Inflammatory macrophage treated with lipopolysaccharide for 4 hours (primary cell): ENCODE data around the gene TANGO2.

ENCODE experiments used
- DNase-seq: peaks from one replicate; pipeline ENCODE4 v3.0.0-alpha.2; 2020

Gene TANGO2

DNA sequence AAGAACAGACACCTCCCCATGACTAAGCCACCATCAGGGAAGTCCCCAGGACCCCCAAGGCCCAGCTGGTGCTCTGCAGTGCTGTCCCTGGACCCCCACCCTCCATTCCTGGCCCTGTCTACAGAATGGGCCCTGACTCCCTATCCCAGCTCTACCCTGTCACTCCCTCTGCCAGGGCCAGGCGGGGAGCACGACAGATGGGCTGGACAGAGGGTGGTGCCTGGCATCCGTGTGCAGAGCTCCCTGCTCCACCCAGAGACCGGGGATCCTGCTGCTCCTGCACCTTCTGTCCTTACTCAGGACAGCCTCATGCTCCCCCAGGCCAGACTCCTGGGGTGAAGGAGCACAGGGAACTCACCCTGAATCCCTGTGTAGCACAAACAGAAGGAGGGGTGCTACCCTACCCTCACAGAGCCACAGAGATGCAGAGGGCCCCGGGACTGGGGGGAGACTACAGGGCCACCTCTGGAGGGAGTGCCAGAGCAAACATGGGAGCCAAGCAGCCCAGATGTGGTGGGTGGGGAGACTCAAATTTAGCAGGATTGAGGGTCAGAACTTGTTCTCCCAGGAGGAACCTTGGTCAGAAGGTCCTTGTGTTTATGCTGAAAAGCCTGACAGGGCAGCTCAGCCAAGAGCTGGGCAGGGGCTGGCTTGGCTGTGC is 6.3 kb upstream of the TANGO2 start:
- no peak for DNase-seq

DNA sequence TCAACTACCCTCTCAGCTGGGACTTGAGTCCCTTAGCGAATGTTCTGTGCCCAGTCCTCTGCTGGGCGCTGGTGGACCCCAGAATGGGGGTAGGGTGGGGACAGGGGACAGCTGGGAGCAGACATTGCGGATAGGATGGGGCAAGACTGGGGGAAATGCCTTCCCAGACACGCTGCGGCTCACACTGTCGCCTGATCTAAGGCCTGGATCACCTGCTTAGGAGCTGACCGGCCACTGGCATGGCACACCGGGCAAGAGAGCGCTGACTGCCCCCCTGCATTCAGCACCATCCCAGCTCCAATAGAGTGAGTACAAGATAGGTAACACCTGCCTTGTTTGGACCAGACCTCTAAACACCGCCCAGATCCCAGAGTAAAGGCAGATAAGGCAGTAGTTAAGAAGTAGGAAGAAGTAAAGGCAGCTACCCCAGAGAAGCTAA is 5.7 kb upstream of the TANGO2 start:
- DNase-seq, result no peak

DNA sequence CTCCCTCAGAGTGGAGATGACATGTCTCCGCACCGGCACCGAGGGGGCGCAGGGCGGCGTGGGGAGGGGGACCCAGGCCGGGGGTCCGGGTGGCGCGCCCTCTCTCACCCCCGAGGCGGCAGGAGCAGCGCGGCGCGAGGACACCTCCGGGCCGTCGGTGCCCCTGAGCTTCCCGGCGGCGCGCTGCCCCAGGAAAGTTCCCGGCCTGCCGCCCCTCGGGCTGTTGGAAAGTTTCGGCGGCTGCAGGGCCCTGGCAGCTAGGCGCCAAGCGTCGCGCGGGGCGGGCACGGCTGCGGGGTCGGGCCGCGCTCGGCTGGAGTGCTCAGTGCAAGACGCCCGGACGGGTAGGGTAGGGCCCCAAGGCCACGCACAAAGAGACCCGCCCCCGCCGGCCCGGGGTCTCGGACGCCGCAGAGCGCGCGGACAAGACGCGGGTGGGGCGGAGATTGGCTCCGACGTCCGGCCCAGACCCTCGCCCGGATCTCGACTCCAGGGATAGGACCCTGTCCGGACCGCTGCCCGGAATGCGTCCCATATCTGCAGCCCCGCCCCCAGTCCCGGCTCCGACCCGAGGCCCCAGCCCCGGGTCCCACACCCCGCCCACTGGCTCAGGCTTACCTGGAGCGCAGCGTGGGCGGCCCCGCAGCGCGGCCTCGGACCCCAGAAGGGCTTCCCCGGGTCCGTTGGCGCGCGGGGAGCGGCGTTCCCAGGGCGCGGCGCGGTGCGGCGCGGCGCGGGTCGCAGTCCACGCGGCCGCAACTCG is 4.8 kb upstream of the TANGO2 start:
- DNase-seq, result peak; percentile 7

DNA sequence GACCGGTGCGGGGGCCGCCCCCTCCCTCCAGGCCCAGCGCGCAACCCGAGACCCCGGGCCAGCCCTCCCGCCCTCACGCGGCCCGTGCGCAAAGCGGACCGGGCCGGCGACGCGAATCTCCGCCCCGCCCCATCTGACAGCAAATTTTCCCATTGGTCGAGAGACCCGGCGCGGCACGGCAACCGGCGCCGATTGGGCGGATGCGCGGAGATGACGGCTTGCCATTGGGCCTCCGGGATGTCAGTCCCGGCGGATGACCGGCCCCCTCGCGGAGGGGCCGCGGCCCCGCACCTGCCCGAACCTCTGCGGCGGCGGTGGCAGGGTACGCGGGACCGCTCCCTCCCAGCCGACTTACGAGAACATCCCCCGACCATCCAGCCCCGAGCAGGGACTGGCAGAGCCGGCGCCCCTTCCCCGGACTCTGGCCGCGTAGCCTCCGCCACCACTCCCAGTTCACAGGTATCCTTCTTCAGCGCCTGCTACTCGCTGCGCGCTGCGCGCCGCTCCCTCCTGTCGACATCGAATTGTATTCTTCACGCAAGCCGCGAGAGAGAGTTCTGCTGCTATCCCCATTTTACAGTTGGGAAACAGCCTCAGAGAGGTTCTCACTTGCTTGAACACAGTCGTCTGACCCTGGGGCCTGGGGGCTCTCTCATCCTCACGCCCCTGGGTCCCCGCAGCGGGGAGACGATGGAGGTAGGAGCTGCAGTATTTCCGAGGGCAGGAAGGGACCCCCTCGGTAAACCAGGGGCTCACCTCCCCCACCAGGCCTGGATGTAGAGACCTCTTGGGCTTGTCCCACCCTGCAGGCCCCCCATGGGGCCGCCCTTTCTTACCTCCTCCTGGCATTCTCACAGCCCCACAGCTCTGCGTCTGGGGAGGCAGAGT is 3.9 kb upstream of the TANGO2 start, which contains the start of gene ARVCF:
Gene ARVCF, minus strand, starts transcription at position 90 of the 888 bp plus-strand sequence. CDS start 26,029 bp downstream, outside the sequence.
- peak; percentile 88 for DNase-seq

DNA sequence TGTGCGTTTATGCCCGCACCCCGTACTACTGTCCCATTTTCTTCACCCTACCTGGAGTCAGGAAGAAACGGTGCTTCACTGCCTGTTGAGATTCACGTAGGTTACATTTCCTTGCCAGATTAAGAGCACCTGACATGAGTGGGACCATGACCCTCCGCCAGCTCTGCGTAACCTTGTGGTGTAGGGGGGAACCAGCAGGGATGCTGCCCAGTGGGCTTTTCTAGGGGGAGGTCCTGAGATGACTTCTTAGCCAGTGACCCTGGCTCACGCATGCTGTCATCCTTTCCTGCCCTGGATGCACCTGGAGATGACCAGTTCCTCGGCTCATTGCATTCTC is 3.3 kb upstream of the TANGO2 start:
- DNase-seq, result no peak

DNA sequence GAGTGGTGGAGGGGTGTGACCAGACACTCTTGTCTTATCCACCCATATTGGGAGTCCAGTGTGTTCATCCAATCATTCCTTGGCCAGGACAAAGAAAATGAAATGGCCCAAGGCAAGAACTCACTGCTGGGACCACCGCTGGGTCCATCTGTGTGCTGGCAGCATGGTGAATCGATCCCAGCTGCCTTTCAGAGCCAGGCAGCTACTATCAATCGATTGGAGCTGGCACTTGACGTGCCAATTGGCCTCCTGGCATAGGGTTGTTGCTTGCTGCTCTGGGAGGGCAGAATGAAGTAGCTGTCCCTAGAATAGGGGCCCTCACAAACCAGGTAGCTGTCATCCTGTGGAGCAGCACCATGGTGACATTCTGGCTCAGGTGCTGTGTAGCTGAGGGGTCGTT is 2.9 kb upstream of the TANGO2 start:
- no peak for DNase-seq

DNA sequence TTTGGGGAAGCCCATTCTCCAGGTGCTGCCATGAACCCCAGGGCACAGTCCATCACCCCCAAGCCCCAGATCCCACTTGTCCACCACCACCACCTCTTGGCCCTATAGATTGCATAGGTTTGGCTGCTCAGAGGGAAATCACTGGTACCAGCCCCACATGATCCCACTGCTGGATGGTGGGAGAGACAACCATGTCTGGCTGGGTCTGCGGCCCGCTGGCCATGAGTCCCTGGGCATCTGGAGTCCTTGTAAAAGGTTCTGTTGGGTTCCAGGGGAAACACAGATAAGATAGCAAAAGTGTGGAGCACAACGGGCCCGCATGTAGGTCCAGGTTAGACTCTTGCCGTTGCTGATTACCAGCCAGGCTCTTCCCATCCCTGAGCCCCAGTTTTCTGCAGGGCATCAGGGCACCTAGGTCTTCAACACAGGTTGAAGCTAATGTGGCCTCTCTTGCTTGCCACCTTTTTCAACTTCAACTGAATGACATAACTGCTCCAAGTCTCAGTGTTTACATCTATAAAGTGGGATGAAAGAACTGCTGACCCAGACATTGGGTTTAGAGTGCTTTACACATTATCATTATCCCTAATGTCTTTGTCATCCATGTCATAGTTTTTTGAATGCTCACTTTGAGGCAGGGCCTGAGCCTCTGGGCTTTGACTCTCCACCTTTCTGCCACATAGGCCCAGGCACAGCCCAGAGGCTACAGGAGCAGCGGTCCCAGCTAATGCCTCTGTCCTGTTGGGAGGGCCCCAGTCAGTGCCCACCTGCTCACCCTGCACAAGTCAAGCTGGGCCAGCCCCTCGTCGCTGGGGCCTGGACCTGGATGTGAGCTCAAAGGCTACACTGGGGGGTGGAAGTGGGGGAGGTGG is 1.0 kb upstream of the TANGO2 start:
- DNase-seq, result no peak

DNA sequence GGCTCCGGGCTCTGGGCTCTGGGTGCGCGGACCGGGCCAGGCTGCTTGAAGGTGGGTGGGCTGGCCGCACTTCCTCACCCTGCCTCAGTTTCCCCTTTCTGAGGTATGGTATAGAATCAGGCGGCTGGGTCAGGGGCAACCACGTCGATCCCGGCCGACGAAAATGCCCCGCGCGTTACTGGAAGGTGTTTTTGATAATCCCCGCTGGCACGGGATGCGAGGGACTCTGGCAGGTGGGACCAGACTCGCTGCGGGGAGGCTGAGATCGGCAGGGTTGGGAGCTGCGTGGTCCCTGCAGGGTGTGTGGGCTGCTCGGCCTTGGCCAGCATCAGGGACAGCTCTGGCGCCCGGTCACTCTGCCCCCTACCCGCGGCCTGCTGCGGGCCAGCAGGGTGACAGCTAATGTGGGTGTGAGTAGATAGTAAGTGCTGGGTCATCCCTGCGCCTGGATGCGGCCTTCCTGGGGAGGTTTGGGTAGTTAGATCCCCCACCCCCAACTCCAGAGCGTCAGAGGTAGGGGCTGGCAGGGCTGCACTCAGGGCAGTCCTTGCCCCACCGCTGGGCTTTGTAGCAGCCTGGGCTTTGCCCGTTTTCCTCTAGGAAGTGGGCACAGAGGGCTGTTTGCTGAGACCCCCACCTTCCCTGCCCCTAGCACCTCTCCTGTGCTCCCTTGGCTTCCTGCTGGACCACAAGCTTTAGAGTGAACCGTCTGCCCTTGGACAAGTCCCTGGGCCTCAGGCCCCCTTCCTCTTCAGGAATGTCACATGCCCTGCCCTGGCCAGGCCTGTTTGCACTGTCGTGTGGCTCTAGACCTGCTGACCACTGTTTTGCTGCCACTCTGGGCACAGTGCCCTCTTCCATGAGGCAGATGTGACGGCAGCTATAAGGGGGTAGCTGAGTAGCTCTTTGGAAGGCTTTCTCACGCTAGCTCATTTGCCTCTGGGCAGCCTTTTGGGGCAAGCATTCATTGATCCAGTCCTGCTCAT is 579 bp downstream of the TANGO2 start:
- peak; percentile 41 for DNase-seq

DNA sequence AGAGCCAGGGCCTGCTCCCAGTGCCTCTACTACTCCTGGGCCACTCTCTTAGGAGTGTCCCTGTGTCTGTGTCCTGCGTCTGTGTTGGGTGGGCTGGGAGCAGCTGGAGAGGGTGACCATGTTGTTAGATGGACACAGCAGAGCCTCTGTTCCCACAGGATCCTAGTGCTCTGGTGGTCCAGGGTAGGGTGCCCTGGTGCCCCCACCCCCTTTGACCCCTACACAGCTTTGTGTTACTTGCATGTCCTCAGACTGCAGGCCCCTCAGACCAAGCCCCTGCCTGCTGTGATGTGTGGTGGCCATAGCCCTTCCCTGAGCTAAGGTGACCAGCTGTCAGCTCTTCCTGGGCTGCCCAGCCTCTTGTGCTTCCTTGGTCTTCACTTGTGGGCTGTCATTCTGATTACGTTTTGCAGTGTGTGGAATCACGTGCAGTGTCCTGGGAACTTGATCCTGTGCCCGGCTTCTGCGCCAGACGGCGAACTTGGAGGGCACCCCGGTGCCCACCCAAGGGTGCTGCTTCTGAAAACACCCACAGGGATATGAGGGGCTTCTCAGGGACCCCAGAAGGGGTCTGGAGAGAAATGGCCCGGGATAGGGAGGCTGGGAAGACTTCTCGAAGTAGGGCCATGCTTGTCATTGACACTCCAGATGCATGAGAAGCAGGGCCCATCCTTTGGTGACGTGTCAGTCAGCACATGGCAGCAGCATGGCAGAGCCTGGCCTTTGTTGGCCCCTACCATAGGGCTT is 1.5 kb downstream of the TANGO2 start:
- DNase-seq, result no peak

DNA sequence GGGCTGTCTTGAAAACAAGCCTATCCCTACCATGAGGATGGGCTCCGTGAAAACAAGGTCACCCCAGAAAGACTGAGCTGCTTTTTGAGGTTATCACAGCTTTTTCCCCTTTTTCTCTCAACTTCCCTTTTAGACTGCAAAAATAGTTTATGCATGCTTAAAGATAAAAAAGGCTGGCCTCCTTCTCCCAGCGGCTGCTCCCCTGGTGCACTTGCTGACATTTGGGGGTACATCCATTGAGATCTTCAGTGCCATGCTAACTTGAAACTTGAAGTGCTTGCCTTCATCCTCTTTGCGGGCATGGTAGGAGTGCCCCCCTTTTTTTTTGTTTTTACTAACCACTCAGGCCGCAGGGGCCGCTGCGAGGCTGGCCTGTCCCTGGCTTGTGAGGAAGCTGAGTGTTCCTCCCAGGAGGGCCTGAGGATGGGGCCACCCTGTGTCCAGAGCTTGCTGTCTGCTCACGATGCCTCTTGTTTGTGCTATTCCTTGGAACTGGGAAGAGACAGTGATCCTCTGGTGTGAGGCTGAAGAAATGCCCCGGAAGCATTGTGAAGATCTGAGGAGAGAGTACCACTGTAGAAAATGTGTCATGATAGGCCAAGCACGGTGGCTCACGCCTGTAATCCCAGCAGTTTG is 2.2 kb downstream of the TANGO2 start:
- DNase-seq, result peak; percentile 16

DNA sequence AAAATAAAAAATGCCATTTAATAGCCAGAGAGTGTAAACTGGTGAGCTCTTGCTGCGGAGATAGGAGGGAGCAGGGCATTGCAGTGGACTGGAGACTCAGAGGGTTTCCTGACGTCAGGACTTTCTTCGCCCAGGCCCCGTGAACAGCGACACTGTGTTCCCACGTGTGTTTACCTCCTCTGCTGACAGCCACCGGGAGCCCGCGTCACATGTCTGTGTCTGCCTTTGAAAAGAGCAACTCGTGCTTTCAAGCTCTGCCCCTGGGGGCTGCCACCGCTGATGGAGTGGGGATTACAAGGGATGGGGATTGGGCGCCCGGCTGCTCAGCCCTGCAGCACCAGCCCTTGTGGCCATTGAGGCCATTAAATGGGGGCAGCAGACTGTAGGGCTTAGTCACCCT is 3.3 kb downstream of the TANGO2 start:
- DNase-seq, result no peak

DNA sequence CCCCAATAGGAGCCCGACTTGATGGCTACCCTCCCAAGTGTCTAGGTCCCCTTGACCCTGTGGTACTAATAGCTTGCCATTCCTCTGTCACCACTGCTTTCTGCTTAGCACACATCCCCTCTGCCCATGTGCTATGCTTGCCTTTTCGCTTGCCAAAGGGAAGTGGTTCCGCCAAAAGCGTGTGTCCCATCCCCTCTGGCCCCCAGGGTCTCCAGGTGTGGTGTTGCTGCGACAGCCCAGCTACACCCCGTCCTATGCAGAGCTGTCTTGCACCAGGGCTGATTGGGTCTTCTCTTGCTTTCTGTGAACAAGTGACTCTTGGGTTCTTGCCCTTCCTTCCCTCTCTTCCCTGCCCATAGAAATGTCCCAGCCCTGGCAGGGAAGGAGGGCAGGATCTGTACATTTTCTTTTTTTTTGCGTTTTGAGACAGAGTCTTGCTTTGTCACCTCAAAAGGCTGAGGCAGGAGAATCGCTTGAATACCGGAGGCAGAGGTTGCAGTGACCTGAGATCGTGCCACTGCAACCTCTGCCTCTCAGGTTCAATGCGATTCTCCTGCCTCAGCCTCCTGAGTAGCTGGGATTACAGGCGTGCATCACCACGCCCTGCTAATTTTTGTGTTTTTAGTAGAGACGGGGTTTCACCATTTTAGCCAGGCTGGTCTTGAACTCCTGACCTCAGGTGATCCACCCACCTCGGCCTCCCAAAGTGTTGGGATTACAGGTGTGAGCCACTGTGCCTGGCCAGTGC is 3.9 kb downstream of the TANGO2 start:
- DNase-seq, result no peak

DNA sequence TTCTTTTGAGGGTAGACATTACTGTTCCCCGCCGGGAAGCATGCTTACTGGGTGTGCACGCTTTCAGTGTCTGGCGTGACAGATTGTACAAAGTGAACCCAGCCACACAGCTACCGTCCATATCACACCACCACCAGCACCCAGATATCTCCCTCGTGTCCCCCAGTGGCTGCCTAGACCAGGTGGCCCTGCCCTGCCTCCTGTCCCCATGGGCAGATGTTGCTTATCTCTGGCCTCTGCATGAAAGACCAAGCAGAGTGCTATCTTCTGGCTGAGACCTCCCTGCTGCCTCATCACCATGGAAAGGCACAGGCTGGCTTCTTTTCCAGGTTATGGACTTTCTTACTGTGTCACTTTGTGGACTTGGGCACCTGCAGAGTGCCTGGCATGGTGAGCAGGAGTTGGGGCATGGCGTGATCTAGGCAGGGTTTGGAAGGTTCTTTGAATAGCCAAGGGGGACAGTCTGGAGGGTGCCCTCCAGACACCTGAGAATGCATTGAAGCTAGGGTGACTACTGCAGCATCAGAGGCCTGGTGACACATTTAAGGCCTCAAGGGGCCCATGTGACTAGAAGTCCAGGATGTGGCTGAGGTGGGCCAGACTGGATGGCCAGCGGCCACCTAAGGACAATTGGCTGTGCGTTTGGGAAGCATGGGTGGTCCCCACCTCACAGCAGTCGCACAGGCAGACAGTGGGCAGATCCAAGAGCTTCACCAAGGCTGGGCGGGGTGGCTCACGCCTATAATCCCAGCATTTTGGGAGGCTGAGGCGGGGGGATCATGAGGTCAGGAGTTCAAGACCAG is 4.7 kb downstream of the TANGO2 start:
- DNase-seq, result no peak

DNA sequence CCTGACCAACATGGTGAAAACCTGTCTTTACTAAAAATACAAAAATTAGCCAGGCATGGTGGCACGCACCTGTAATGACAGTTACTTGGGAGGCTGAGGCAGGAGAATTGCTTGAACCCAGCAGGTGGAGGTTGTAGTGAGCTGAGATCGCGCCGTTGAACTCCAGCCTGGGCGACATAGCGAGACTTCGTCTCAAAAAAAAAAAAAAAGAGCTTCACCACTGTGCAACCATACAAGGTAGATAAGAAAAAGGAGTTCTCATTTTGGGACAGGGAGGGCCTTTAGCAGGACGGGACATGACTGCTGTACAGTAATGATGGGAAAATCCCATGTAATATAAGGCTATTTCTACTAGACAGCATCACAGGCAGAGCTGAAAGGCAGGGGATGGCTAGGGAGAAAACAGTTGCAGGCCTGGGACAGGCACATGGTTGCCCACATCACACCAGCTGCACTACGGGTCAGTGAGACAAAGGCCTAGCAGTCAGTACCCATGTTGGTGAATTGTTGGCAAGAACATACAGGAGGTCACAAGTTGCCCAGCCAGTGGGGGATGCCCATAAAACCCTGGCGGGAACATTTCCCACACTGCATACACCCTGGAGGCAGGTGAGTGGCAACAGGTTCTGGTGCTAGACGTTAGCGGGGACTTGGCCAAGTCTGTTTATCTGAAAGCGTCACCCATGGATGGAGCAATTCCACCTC is 5.4 kb downstream of the TANGO2 start:
- no peak for DNase-seq

DNA sequence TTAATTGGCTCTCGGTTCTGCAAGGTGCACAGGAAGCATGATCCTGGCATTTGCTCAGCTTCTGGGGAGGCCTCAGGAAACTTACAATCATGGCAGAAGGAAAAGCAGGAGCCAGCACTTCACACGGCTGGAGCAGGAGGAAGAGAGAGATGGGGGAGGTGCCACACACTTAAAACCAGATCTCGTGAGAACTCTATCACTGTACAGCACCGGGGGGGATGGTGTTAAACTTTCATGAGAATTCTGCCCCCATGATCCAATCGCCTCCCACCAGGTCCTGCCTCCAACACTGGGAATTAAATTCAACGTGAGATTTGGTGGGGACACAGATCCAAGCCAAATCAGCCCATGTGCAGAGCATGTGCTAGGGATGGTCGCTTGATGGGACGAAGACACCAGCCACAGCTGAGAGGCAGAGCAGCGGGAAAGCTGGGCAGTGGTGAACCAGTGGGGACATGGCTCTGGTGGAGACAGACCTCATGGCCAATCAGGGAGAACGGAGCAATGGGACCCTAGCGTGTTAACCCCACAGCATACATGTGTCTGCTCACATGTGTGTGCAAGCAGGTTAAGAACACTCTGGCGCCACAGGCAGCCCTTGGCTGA is 6.2 kb downstream of the TANGO2 start:
- DNase-seq, result no peak

DNA sequence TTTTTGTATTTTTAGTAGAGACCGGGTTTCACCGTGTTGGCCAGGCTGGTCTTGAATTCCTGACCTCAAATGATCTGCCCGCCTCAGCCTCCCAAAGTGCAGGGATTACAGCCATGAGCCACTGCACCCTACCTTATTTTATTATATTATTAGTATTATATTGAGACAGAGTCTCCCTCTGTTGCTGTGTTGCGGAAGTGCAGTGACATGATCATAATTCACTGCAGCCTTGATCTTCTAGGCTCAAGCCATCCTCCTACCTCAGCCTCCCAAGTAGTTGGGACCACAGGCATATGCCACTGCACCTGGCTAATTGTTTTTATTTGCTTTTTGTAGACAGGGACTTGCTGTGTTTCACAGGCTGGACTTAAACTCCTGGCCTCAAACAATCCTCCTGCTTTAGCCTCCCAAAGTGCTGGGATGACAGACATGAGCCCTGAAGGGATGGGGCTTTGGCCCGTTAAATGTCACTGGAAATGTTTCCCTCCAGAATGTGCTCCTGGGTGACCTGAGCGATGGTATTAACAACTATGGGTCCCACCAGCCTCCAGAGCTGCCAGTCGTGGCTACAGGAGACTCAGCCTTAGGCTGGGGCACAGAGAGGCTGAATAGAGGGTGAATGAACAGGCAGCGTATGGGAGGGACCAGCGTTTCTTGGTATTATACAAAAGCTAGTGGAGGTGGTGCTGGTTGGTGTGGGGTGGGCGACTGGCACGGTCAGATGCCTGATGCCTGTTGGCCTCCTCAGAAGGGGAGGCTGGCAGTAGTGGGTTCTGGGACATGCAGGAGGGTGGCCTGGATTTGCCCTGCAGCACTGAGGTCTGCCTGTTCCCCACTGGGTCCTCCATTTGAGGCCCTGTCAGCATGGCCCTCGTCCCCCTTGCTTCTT is 7.3 kb downstream of the TANGO2 start:
- DNase-seq, result no peak
